Caco-2 (cell line): ENCODE results near the gene B3GLCT. TPM values are rescaled to one million over a fixed set of nuclear protein-coding genes. Genes with fewer than 3 reads are reported as not detected.

Experiments used
- BruUV-seq: library from RNA; stranded (reverse); fragments of 400-500 nt; replicated peaks from 2 replicates; lab custom pipeline; 2021; lab: Mats Ljungman, UMichigan
- CTCF ChIA-PET: fragments of 300-600 bp; sonication (Branson Sonifier 250); formaldehyde crosslinking; loops from one replicate; lab custom pipeline; 2022; ENCODE audit warnings: antibody characterized with exemption; lab: Charles Lee
- POLR2A ChIA-PET: fragments of 300-600 bp; sonication (Branson Sonifier 250); formaldehyde crosslinking; loops from one replicate; lab custom pipeline; 2022; ENCODE audit warnings: antibody characterized with exemption; lab: Charles Lee
- DNase-seq, 2 experiments: peaks; one replicate each; pipeline versions ENCODE4 v3.0.0 to v3.0.0-alpha.2; 2020 to 2022
- H3K27me3 ChIP-seq: replicated peaks from 2 replicates; pipeline ENCODE4 v1.6.0; 2011; ENCODE audit warnings: low read length; ENCODE audit not compliant: control insufficient read depth, insufficient read depth
- H3K36me3 ChIP-seq: 2 replicates; pipeline ENCODE4 v1.5.1; 2011; ENCODE audit warnings: low read length; ENCODE audit not compliant: control insufficient read depth, insufficient read depth
- H3K4me1 ChIP-seq: fragments of 250-450 bp; sonication (Bioruptor Pico); 2 replicates; pipeline ENCODE4 v1.5.1; 2020; ENCODE audit warnings: mild to moderate bottlenecking
- H3K4me3 ChIP-seq: 2 replicates; pipeline ENCODE4 v1.5.1; 2011; ENCODE audit warnings: low read depth, mild to moderate bottlenecking, control low read depth, low read length
- H3K9me3 ChIP-seq: fragments of 250-450 bp; sonication (Bioruptor Pico); 2 replicates; pipeline ENCODE4 v1.5.1; 2020; ENCODE audit warnings: mild to moderate bottlenecking, moderate library complexity
- H3K27ac Mint-ChIP-seq: one replicate; pipeline ENCODE4 v1.8.0; 2022; ENCODE audit warnings: mixed read lengths; ENCODE audit not compliant: unreplicated experiment
- H3K27me3 Mint-ChIP-seq: one replicate; pipeline ENCODE4 v1.8.0; 2022; ENCODE audit warnings: mixed read lengths; ENCODE audit not compliant: insufficient read depth, unreplicated experiment
- H3K36me3 Mint-ChIP-seq: one replicate; pipeline ENCODE4 v1.8.0; 2022; ENCODE audit warnings: mild to moderate bottlenecking, mixed read lengths; ENCODE audit not compliant: insufficient read depth, unreplicated experiment
- H3K4me1 Mint-ChIP-seq: one replicate; pipeline ENCODE4 v1.8.0; 2022; ENCODE audit warnings: low read depth, mixed read lengths; ENCODE audit not compliant: unreplicated experiment
- H3K4me3 Mint-ChIP-seq: one replicate; pipeline ENCODE4 v1.8.0; 2022; ENCODE audit warnings: mild to moderate bottlenecking, moderate library complexity, mixed read lengths; ENCODE audit not compliant: unreplicated experiment
- H3K9me3 Mint-ChIP-seq: one replicate; pipeline ENCODE4 v1.8.0; 2022; ENCODE audit warnings: mixed read lengths; ENCODE audit not compliant: unreplicated experiment
- intact Hi-C: fragments of 100-400 bp; cut with micrococcal nuclease; formaldehyde crosslinking; loops from one replicate; pipeline ENCODE4 v1.10.0; 2022; ENCODE audit not compliant: unreplicated experiment
- total RNA-seq: library from RNA; stranded (reverse); gene quantifications from 2 replicates; pipeline ENCODE4 v1.2.3, GENCODE V29; 2022
- TF ChIP-seq, protein P1 (sequence below), 2 experiments: fragments of 200-600 bp in 1 of 2; IDR thresholded peaks; 1 replicate in 1 of 2; 2 replicates in 1 of 2; pipeline versions ENCODE4 v1.5.1 to v1.8.0; 2011 to 2022; ENCODE audit warnings: antibody characterized with exemption in 1 of 2, control low read depth in 1 of 2, inconsistent platforms in 1 of 2, low read depth in 1 of 2, low read length in 1 of 2, mild to moderate bottlenecking in 1 of 2, moderate library complexity in 1 of 2; ENCODE audit not compliant: insufficient read depth in 1 of 2, severe bottlenecking in 1 of 2, unreplicated experiment in 1 of 2

B3GLCT gene
- total RNA-seq, 1 experiment from 2014 or later: 4.5 TPM

- Histone ChIP-seq H3K36me3 (no peaks in the 10 kb centered on the region), H3K4me1 (no peaks in the 10 kb centered on the region), H3K4me3 (no peak overlapping the region), H3K27me3 (no peaks in the 10 kb centered on the region), H3K9me3 (peaks cover 16% of the 10 kb centered on the region)
- CTCF ChIA-PET: no interaction called here
- BruUV-seq: no TSS peak
- no peaks in the 10 kb centered on the region for H3K36me3 Mint-ChIP-seq
- intact Hi-C loops: no loop called here
- H3K27ac Mint-ChIP-seq: no peak overlapping the region
- H3K27me3 Mint-ChIP-seq: peaks cover 6% of the 10 kb centered on the region
- no peaks in the 10 kb centered on the region for H3K4me1 Mint-ChIP-seq
- POLR2A ChIA-PET: no interaction called here
- TF ChIP-seq, protein P1, sequence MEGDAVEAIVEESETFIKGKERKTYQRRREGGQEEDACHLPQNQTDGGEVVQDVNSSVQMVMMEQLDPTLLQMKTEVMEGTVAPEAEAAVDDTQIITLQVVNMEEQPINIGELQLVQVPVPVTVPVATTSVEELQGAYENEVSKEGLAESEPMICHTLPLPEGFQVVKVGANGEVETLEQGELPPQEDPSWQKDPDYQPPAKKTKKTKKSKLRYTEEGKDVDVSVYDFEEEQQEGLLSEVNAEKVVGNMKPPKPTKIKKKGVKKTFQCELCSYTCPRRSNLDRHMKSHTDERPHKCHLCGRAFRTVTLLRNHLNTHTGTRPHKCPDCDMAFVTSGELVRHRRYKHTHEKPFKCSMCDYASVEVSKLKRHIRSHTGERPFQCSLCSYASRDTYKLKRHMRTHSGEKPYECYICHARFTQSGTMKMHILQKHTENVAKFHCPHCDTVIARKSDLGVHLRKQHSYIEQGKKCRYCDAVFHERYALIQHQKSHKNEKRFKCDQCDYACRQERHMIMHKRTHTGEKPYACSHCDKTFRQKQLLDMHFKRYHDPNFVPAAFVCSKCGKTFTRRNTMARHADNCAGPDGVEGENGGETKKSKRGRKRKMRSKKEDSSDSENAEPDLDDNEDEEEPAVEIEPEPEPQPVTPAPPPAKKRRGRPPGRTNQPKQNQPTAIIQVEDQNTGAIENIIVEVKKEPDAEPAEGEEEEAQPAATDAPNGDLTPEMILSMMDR (IDR thresholded peaks at IDR 0.05; ENCODE audit: insufficient read depth in 1 of 2, low read depth in 1 of 2, low read length in 1 of 2, severe bottlenecking in 1 of 2, unreplicated experiment in 1 of 2): no peak
- H3K4me3 Mint-ChIP-seq: no peak overlapping the region
- no peaks in the 10 kb centered on the region for H3K9me3 Mint-ChIP-seq
- DNase-seq: no peak
These were observed 165.9 kb downstream of the B3GLCT start for GRCh38 chr13:31365630-31366029.

- no TSS peak for BruUV-seq
- CTCF ChIA-PET: no interaction called here
- Histone ChIP-seq H3K4me3 (no peak overlapping the region), H3K9me3 (peaks cover 16% of the 10 kb centered on the region), H3K27me3 (no peaks in the 10 kb centered on the region), H3K4me1 (no peaks in the 10 kb centered on the region), H3K36me3 (no peaks in the 10 kb centered on the region)
- TF ChIP-seq, protein P1 (IDR thresholded peaks at IDR 0.05; ENCODE audit: insufficient read depth in 1 of 2, low read depth in 1 of 2, low read length in 1 of 2, severe bottlenecking in 1 of 2, unreplicated experiment in 1 of 2): no peak
- no peak overlapping the region for H3K4me3 Mint-ChIP-seq
- no peak for DNase-seq
- H3K9me3 Mint-ChIP-seq: no peaks in the 10 kb centered on the region
- peaks cover 10% of the 10 kb centered on the region for H3K27me3 Mint-ChIP-seq
- H3K4me1 Mint-ChIP-seq: no peaks in the 10 kb centered on the region
- intact Hi-C loops: no loop called here
- POLR2A ChIA-PET: no interaction called here
- H3K36me3 Mint-ChIP-seq: no peaks in the 10 kb centered on the region
- no peak overlapping the region for H3K27ac Mint-ChIP-seq
These were observed 167.6 kb downstream of the B3GLCT start for GRCh38 chr13:31367410-31367809.

GRCh38 chr13:31369213-31369612 is 169.4 kb downstream of the B3GLCT start:
- Histone ChIP-seq H3K36me3 (no peaks in the 10 kb centered on the region), H3K4me1 (no peaks in the 10 kb centered on the region), H3K27me3 (no peaks in the 10 kb centered on the region), H3K9me3 (peaks cover 16% of the 10 kb centered on the region), H3K4me3 (no peak overlapping the region)
- no peak overlapping the region for H3K27ac Mint-ChIP-seq
- H3K4me1 Mint-ChIP-seq: no peaks in the 10 kb centered on the region
- no peaks in the 10 kb centered on the region for H3K36me3 Mint-ChIP-seq
- DNase-seq: no peak
- CTCF ChIA-PET: no interaction called here
- H3K4me3 Mint-ChIP-seq: no peak overlapping the region
- BruUV-seq: no TSS peak
- H3K9me3 Mint-ChIP-seq: no peaks in the 10 kb centered on the region
- intact Hi-C loops: no loop called here
- TF ChIP-seq, protein P1 (IDR thresholded peaks at IDR 0.05; ENCODE audit: insufficient read depth in 1 of 2, low read depth in 1 of 2, low read length in 1 of 2, severe bottlenecking in 1 of 2, unreplicated experiment in 1 of 2): no peak
- H3K27me3 Mint-ChIP-seq: peaks cover 10% of the 10 kb centered on the region
- POLR2A ChIA-PET: no interaction called here
